Measurements from ENCODE around the gene ATP2A2. TPM values are rescaled to one million over a fixed set of nuclear protein-coding genes. Genes with fewer than 3 reads are reported as not detected.

Gene ATP2A2
- total RNA-seq, 1 experiment from 2014 or later = 262 TPM

GRCh38 chr12:110352401-110352800, 71.4 kb downstream of the ATP2A2 start:
- no peaks in the 10 kb centered on the region for H3K9me3 Mint-ChIP-seq (ENCODE audit: unreplicated experiment)
- no peak overlapping the region for H3K4me3 Mint-ChIP-seq (ENCODE audit: unreplicated experiment)
- Histone ChIP-seq H3K36me3 (ENCODE audit: control insufficient read depth, insufficient read depth, low read length) (peaks cover 3% of the 10 kb centered on the region; the same call in 1 of the 2 replicates), H3K27me3 (replicated peaks; ENCODE audit: control insufficient read depth, insufficient read depth, low read length) (no peaks in the 10 kb centered on the region), H3K9me3 (no peaks in the 10 kb centered on the region), H3K4me3 (ENCODE audit: low read depth, low read length) (no peak overlapping the region), H3K4me1 (no peaks in the 10 kb centered on the region)
- H3K27me3 Mint-ChIP-seq (ENCODE audit: insufficient read depth, unreplicated experiment) = no peaks in the 10 kb centered on the region
- CTCF ChIA-PET = interaction anchor here (0.6 to 1.0 kb wide), 3 partner anchors 41 to 441 kb away, joined by 3 to 6 read pairs (median 4); no protein-coding TSS in a partner anchor
- intact Hi-C loops (cut with micrococcal nuclease; ENCODE audit: unreplicated experiment) = no loop called here
- no peak for TF ChIP-seq CTCF (IDR thresholded peaks at IDR 0.05; ENCODE audit: insufficient read depth in 1 of 2, low read depth in 1 of 2, low read length in 1 of 2, severe bottlenecking in 1 of 2, unreplicated experiment in 1 of 2)
- POLR2A ChIA-PET = no interaction called here
- no peak overlapping the region for H3K27ac Mint-ChIP-seq (ENCODE audit: unreplicated experiment)
- H3K36me3 Mint-ChIP-seq (ENCODE audit: insufficient read depth, unreplicated experiment) = peaks cover 66% of the 10 kb centered on the region
- no TSS peak for BruUV-seq (replicated peaks)
- no peak for DNase-seq
- no peaks in the 10 kb centered on the region for H3K4me1 Mint-ChIP-seq (ENCODE audit: low read depth, unreplicated experiment)

- Mint-ChIP-seq H3K27me3 (ENCODE audit: insufficient read depth, unreplicated experiment) (no peaks in the 10 kb centered on the region), H3K36me3 (ENCODE audit: insufficient read depth, unreplicated experiment) (peaks cover 56% of the 10 kb centered on the region), H3K4me3 (ENCODE audit: unreplicated experiment) (no peak overlapping the region), H3K27ac (ENCODE audit: unreplicated experiment) (no peak overlapping the region), H3K4me1 (ENCODE audit: low read depth, unreplicated experiment) (no peaks in the 10 kb centered on the region), H3K9me3 (ENCODE audit: unreplicated experiment) (no peaks in the 10 kb centered on the region)
- CTCF ChIA-PET = interaction anchor here (0.6 to 1.4 kb wide), 4 partner anchors 78 to 442 kb away, joined by 3 to 6 read pairs (median 5); no protein-coding TSS in a partner anchor
- POLR2A ChIA-PET = no interaction called here
- no peaks in the 10 kb centered on the region for H3K4me1 ChIP-seq
- no peaks in the 10 kb centered on the region for H3K9me3 ChIP-seq
- TF ChIP-seq CTCF (IDR thresholded peaks at IDR 0.05; ENCODE audit: insufficient read depth in 1 of 2, low read depth in 1 of 2, low read length in 1 of 2, severe bottlenecking in 1 of 2, unreplicated experiment in 1 of 2) = no peak
- no peak for DNase-seq
- no peak overlapping the region for H3K4me3 ChIP-seq (ENCODE audit: low read depth, low read length)
- H3K36me3 ChIP-seq (ENCODE audit: control insufficient read depth, insufficient read depth, low read length) = peaks cover 2% of the 10 kb centered on the region; the same call in 1 of the 2 replicates
- H3K27me3 ChIP-seq (replicated peaks; ENCODE audit: control insufficient read depth, insufficient read depth, low read length) = no peaks in the 10 kb centered on the region
- intact Hi-C loops (cut with micrococcal nuclease; ENCODE audit: unreplicated experiment) = no loop called here
- no TSS peak for BruUV-seq (replicated peaks)
Observed at GRCh38 chr12:110353211-110353965, 72.3 kb downstream of the ATP2A2 start.

DNA sequence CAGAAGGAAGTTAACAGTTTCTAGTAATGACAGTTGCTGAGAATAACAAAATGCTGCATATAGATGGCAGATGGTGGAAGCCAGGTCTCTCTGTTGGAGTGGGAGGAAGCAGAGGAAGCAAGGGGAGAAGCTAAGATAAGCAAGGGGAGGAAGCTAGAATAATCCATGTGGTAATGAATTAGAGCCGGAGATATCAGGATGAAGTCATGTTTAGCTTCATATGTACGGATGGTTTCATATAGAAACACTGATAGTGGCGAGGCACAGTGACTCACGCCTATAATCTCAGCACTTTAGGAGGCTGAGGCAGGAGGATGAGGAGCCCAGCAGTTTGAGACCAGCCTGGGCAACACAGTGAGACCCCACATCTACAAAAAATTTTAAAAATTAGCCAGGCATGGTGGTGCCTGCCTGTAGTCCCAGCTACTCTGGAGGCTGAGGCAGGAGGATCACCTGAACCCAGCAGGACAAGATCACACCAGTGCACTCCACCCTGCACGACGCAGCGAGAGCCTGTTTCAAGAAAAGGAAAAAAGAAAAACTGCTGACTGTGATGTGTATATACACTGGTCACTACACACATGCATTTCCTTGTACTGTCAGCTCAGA, 73.2 kb downstream of the ATP2A2 start:
- Histone ChIP-seq H3K36me3 (ENCODE audit: control insufficient read depth, insufficient read depth, low read length) (0 out of 2 replicates have a peak, but pooled peaks cover 2% of the 10 kb centered on the region), H3K27me3 (replicated peaks; ENCODE audit: control insufficient read depth, insufficient read depth, low read length) (no peaks in the 10 kb centered on the region), H3K9me3 (no peaks in the 10 kb centered on the region), H3K4me1 (no peaks in the 10 kb centered on the region), H3K4me3 (ENCODE audit: low read depth, low read length) (no peak overlapping the region)
- TF ChIP-seq CTCF (IDR thresholded peaks at IDR 0.05; ENCODE audit: insufficient read depth in 1 of 2, low read depth in 1 of 2, low read length in 1 of 2, severe bottlenecking in 1 of 2, unreplicated experiment in 1 of 2) = no peak
- DNase-seq = no peak
- ChIA-PET CTCF (interaction anchor here (1.4 kb wide), 2 partner anchors 77 to 253 kb away, joined by 5 read pairs; no protein-coding TSS in a partner anchor), POLR2A (interaction anchor here (0.6 kb wide), 1 partner anchor 77 kb away, joined by 3 read pairs; no protein-coding TSS in a partner anchor)
- BruUV-seq (replicated peaks) = no TSS peak
- no peaks in the 10 kb centered on the region for H3K27me3 Mint-ChIP-seq (ENCODE audit: insufficient read depth, unreplicated experiment)
- no peaks in the 10 kb centered on the region for H3K4me1 Mint-ChIP-seq (ENCODE audit: low read depth, unreplicated experiment)
- no peaks in the 10 kb centered on the region for H3K9me3 Mint-ChIP-seq (ENCODE audit: unreplicated experiment)
- peaks cover 47% of the 10 kb centered on the region for H3K36me3 Mint-ChIP-seq (ENCODE audit: insufficient read depth, unreplicated experiment)
- intact Hi-C loops (cut with micrococcal nuclease; ENCODE audit: unreplicated experiment) = no loop called here
- H3K27ac Mint-ChIP-seq (ENCODE audit: unreplicated experiment) = no peak overlapping the region
- H3K4me3 Mint-ChIP-seq (ENCODE audit: unreplicated experiment) = no peak overlapping the region
